A549 (cell line): ENCODE data around the gene ZNF773. TPM values are rescaled to one million over a fixed set of nuclear protein-coding genes. Genes with fewer than 3 reads are reported as not detected.
A peak's percentile ranks its signal among the peaks of the same experiment; 100 is the strongest.

ENCODE experiments used
- ATAC-seq, 2 experiments: fragments of 200-7000 bp in 1 of 2; fragments of >200 bp in 1 of 2; cut with Nextera tagmentation in 1 of 2; cut with Tn5 transposase in 1 of 2; 3 replicates each; pipeline versions ENCODE4 v1.8.0 to v1.9.1; 2018 to 2020; ENCODE audit warnings: mild to moderate bottlenecking in 1 of 2, moderate library complexity in 1 of 2
- CTCF ChIA-PET: fragments of 300-600 bp; sonication (Branson Sonifier 250); formaldehyde crosslinking; extraction: SDS; loops from one replicate; lab custom pipeline; 2021; ENCODE audit warnings: antibody characterized with exemption, inconsistent platforms; lab: Yijun Ruan, JAX
- POLR2A ChIA-PET: fragments of 350-600 bp; formaldehyde crosslinking; extraction: SDS; loops from one replicate; lab custom pipeline; 2021; ENCODE audit warnings: antibody characterized with exemption, inconsistent platforms; lab: Yijun Ruan, JAX
- DNase-seq, 2 experiments: peaks; one replicate each; pipeline versions ENCODE4 v3.0.0 to v3.0.0-alpha.2; 2011 to 2016; ENCODE audit warnings: low read depth in 1 of 2, low spot score in 1 of 2
- FAIRE-seq: peaks from 2 replicates; lab custom pipeline; 2011; peaks lifted over from hg19 to GRCh38; lab: Jason Lieb, UNC
- H3K27ac ChIP-seq, 2 experiments: fragments of >200 bp; sonication (Bioruptor Twin); formaldehyde crosslinking; 3 replicates each; pipeline ENCODE4 v1.5.1; 2016 to 2017
- H3K4me1 ChIP-seq: fragments of >200 bp; sonication (Bioruptor Twin); formaldehyde crosslinking; 3 replicates; pipeline ENCODE4 v1.6.1; 2016
- H3K4me2 ChIP-seq: fragments of >200 bp; sonication (Bioruptor Twin); formaldehyde crosslinking; 3 replicates; pipeline ENCODE4 v1.6.1; 2016
- H3K4me3 ChIP-seq: fragments of >200 bp; sonication (Bioruptor Twin); formaldehyde crosslinking; 3 replicates; pipeline ENCODE4 v1.5.1; 2016
- H3K9me3 ChIP-seq: fragments of >200 bp; sonication (Bioruptor Twin); formaldehyde crosslinking; 3 replicates; pipeline ENCODE4 v1.6.1; 2016
- BCL3 ChIP-seq: fragments of >200 bp; sonication (Bioruptor Twin); formaldehyde crosslinking; IDR thresholded peaks from 3 replicates; pipeline ENCODE4 v1.6.1; 2016
- BHLHE40 ChIP-seq: IDR thresholded peaks from 2 replicates; pipeline ENCODE4 v1.6.1; 2012; ENCODE audit warnings: low read depth, low read length, inconsistent platforms
- CBX8 ChIP-seq: fragments of 200-600 bp; sonication (generic); IDR thresholded peaks from 2 replicates; pipeline ENCODE4 v1.6.1; 2016
- CEBPB ChIP-seq, 2 experiments: fragments of >200 bp in 1 of 2; sonication (Bioruptor Twin) in 1 of 2; formaldehyde crosslinking in 1 of 2; IDR thresholded peaks; 2 replicates each; pipeline ENCODE4 v1.6.1; 2012 to 2016
- EHMT2 ChIP-seq: fragments of 200-600 bp; sonication (generic); IDR thresholded peaks from 2 replicates; pipeline ENCODE4 v1.6.1; 2016; ENCODE audit warnings: antibody characterized with exemption, low read depth, mild to moderate bottlenecking, moderate library complexity
- ESRRA ChIP-seq: fragments of 150-350 bp; IDR thresholded peaks from 2 replicates; pipeline ENCODE4 v1.6.1; 2014; ENCODE audit warnings: mild to moderate bottlenecking, low read length, borderline replicate concordance
- FOSB ChIP-seq: fragments of 250-450 bp; sonication (Bioruptor Pico); IDR thresholded peaks from 2 replicates; pipeline ENCODE4 v1.5.0; 2020; ENCODE audit warnings: mild to moderate bottlenecking, moderate library complexity
- HDAC2 ChIP-seq: fragments of 200-600 bp; sonication (generic); IDR thresholded peaks from 2 replicates; pipeline ENCODE4 v1.6.1; 2016
- HES2 ChIP-seq: fragments of >200 bp; sonication (Bioruptor Twin); formaldehyde crosslinking; IDR thresholded peaks from 2 replicates; pipeline ENCODE4 v1.6.1; 2016
- JUN ChIP-seq, 2 experiments: fragments of >200 bp; sonication (Bioruptor Twin); formaldehyde crosslinking; IDR thresholded peaks; 2 replicates in 1 of 2; 3 replicates in 1 of 2; pipeline ENCODE4 v1.6.1; 2016 to 2017
- KDM1A ChIP-seq: fragments of 200-600 bp; sonication (generic); IDR thresholded peaks from 2 replicates; pipeline ENCODE4 v1.6.1; 2016; ENCODE audit warnings: low read depth, mild to moderate bottlenecking
- KDM5A ChIP-seq: fragments of 200-600 bp; sonication (generic); IDR thresholded peaks from 2 replicates; pipeline ENCODE4 v1.6.1; 2016; ENCODE audit warnings: antibody characterized with exemption, mild to moderate bottlenecking
- MAFK ChIP-seq: fragments of 450-650 bp; IDR thresholded peaks from 2 replicates; pipeline ENCODE4 v1.6.1; 2014; ENCODE audit not compliant: partially characterized antibody
- MYC ChIP-seq: IDR thresholded peaks from 2 replicates; pipeline ENCODE4 v1.6.1; 2012; ENCODE audit warnings: mild to moderate bottlenecking, inconsistent platforms, low read length, improper control_type of control experiment, borderline replicate concordance
- NR3C1 ChIP-seq: fragments of >200 bp; sonication (Bioruptor Twin); formaldehyde crosslinking; IDR thresholded peaks from 3 replicates; pipeline ENCODE4 v1.6.1; 2017
- PHF8 ChIP-seq: fragments of 200-600 bp; sonication (generic); IDR thresholded peaks from 2 replicates; pipeline ENCODE4 v1.6.1; 2016; ENCODE audit warnings: low read depth, mild to moderate bottlenecking, antibody characterized with exemption, moderate library complexity, borderline replicate concordance
- RAD21 ChIP-seq, 2 experiments: fragments of >200 bp in 1 of 2; sonication (Bioruptor Twin) in 1 of 2; formaldehyde crosslinking in 1 of 2; IDR thresholded peaks in 1 of 2; conservative IDR thresholded peaks in 1 of 2; 2 replicates in 1 of 2; 3 replicates in 1 of 2; pipeline ENCODE4 v1.6.1; 2012 to 2018; ENCODE audit warnings: inconsistent platforms in 1 of 2
- SREBF2 ChIP-seq: fragments of 450-650 bp; IDR thresholded peaks from 2 replicates; pipeline ENCODE4 v1.6.1; 2014; ENCODE audit warnings: mild to moderate bottlenecking, moderate library complexity
- TFCP2L1 ChIP-seq: fragments of 250-450 bp; sonication (Bioruptor Pico); IDR thresholded peaks from 2 replicates; pipeline ENCODE4 v1.5.0; 2021; ENCODE audit warnings: mild to moderate bottlenecking
- ZSCAN20 ChIP-seq: fragments of 250-450 bp; sonication (Bioruptor Pico); IDR thresholded peaks from 2 replicates; pipeline ENCODE4 v1.8.0; 2022; ENCODE audit warnings: mild to moderate bottlenecking, moderate library complexity
- WGBS: methylation state at CpG from one replicate; pipeline ENCODE4 v1.1.6; 2017; ENCODE audit errors: missing lambda C conversion rate; 5-methylcytosine and 5-hydroxymethylcytosine counted together
- polyA plus RNA-seq, 4 experiments: library from polyadenylated mRNA; depleted of rRNA in 3 of 4; stranded (reverse); fragments of >200 nt; fragmentation: RNase III in 1 of 4; extraction: RNeasy Plus Mini Kit Qiagen cat#74134 plus additional on column Dnase treatment in 1 of 4; gene quantifications; 2 replicates in 3 of 4; 3 replicates in 1 of 4; pipeline ENCODE4 v1.2.3, GENCODE V29; 2011 to 2017
- TF ChIP-seq, protein P1 (sequence below): fragments of >200 bp; sonication (Bioruptor Twin); formaldehyde crosslinking; IDR thresholded peaks from 3 replicates; pipeline ENCODE4 v1.5.1; 2016

ZNF773 gene
- polyA plus RNA-seq, 2 of the 4 experiments (the other 2 are of a cell fraction): 6.4 to 8.4 TPM

DNA sequence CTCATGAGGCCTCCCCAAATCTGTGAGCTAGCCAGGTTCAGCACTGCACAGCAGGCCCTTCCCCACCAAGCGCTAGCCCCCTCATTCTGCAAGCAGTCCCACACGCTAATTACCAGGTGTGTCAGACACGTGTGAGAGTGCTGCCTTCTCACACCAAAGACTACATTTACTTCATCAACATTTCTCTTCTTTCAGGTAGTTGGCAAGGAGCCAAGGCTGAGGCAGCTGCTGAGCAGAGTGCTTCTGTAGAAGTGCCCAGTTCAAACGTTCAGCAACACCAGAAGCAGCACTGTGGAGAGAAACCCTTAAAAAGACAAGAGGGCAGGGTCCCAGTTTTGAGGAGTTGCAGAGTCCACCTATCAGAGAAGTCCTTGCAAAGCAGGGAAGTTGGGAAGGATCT lies 6.4 kb downstream of the ZNF773 start:
- no peak for DNase-seq
- peak; percentile 18 for FAIRE-seq
- Histone ChIP-seq H3K4me3 (no peak overlapping the region), H3K4me1 (no peaks in the 10 kb centered on the region), H3K4me2 (no peak overlapping the region), H3K27ac (no peak overlapping the region), H3K9me3 (peaks cover 86% of the 10 kb centered on the region)
- 89% methylated on average over 4 of the region's 4 CpGs for WGBS
- ChIA-PET CTCF (no interaction called here), POLR2A (no interaction called here)
- no peak for ATAC-seq
- no peak for TF ChIP-seq NR3C1
- no peak for TF ChIP-seq HES2
- no peak for TF ChIP-seq BHLHE40
- no peak for TF ChIP-seq CEBPB (IDR thresholded peaks at IDR 0.05)
- no peak for TF ChIP-seq KDM5A
- TF ChIP-seq CBX8: no peak
- no peak for TF ChIP-seq HDAC2
- no peak for TF ChIP-seq TFCP2L1 (CRISPR knock-in tag)
- no peak for TF ChIP-seq RAD21 (conservative IDR thresholded peaks at IDR 0.05 in 1 of 2, IDR thresholded peaks at IDR 0.05 in 1 of 2)
- TF ChIP-seq EHMT2: no peak
- TF ChIP-seq SREBF2: no peak
- no peak for TF ChIP-seq JUN (IDR thresholded peaks at IDR 0.05)
- TF ChIP-seq FOSB (CRISPR knock-in tag): no peak
- TF ChIP-seq ESRRA: no peak
- TF ChIP-seq MYC: no peak

DNA sequence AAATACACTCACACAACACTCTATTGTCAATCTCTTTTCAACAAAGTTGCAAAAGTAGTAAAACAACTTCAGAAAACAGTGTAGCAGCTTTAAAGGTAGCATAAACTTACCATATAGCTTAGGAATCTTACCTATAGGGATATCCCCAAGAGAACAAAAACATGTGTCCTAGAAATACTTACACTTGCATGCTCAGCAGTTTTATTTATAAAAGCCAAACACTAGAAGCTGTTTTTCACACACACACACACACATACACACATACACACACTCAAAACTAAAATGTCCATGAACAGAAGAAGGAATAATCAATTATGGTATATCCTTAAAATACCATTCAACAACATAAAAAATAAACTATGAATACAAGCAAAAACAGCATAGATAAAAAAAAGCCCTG lies 11.7 kb downstream of the ZNF773 start:
- no peak for ATAC-seq
- no peak overlapping the region for H3K4me3 ChIP-seq
- peaks cover 88% of the 10 kb centered on the region for H3K9me3 ChIP-seq
- TF ChIP-seq KDM1A: no peak
- peak; percentile 72 for TF ChIP-seq MAFK
- TF ChIP-seq, all 56 proteins: peak for 1
- no peak for DNase-seq
- Histone ChIP-seq H3K4me2 (no peak overlapping the region), H3K4me1 (no peaks in the 10 kb centered on the region), H3K27ac (no peak overlapping the region)
- ChIA-PET POLR2A (no interaction called here), CTCF (interaction anchor here (0.5 kb wide), 1 partner anchor 450 kb away, joined by 4 read pairs; no protein-coding TSS in a partner anchor)
- peak; percentile 18 for FAIRE-seq

DNA sequence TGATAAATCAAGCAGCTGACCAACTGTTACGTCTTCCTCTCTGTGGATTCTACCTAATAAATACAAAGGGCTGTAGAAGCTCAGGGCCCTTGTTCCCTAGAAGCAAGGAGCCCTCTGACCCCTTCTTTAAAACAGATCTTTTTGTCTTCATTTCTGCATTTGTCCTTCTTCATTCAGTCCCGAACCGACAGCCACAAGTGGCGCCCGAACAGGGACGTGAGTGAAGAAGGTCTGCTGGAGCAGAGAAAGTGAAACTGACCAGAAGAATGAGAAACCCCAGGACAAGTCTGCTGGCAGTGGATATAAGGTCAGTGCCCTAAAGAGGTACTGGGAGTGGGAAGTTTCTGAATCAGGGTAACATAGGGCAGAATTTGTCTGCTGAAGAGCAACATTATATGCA lies 13.1 kb downstream of the ZNF773 start:
- no peak for ATAC-seq
- 82% methylated on average over 6 of the region's 6 CpGs for WGBS
- FAIRE-seq: no peak
- no peak overlapping the region for H3K27ac ChIP-seq
- ChIA-PET POLR2A (no interaction called here), CTCF (no interaction called here)
- DNase-seq: peak in 1 of 2 experiments; percentile 60
- no peak overlapping the region for H3K4me3 ChIP-seq
- H3K4me1 ChIP-seq: no peaks in the 10 kb centered on the region
- H3K4me2 ChIP-seq: no peak overlapping the region
- TF ChIP-seq PHF8: no peak
- no peak for TF ChIP-seq BHLHE40
- TF ChIP-seq BCL3: no peak
- TF ChIP-seq ZSCAN20 (CRISPR knock-in tag): no peak
- TF ChIP-seq, protein P1, sequence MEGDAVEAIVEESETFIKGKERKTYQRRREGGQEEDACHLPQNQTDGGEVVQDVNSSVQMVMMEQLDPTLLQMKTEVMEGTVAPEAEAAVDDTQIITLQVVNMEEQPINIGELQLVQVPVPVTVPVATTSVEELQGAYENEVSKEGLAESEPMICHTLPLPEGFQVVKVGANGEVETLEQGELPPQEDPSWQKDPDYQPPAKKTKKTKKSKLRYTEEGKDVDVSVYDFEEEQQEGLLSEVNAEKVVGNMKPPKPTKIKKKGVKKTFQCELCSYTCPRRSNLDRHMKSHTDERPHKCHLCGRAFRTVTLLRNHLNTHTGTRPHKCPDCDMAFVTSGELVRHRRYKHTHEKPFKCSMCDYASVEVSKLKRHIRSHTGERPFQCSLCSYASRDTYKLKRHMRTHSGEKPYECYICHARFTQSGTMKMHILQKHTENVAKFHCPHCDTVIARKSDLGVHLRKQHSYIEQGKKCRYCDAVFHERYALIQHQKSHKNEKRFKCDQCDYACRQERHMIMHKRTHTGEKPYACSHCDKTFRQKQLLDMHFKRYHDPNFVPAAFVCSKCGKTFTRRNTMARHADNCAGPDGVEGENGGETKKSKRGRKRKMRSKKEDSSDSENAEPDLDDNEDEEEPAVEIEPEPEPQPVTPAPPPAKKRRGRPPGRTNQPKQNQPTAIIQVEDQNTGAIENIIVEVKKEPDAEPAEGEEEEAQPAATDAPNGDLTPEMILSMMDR: no peak
- TF ChIP-seq MAFK: no peak
- no peak for TF ChIP-seq CBX8
- H3K9me3 ChIP-seq: peaks cover 87% of the 10 kb centered on the region
